Measurements from ENCODE around the gene DHX16. TPM values are rescaled to one million over a fixed set of nuclear protein-coding genes. Genes with fewer than 3 reads are reported as not detected.

The DHX16 gene
- total and polyA plus RNA-seq, 9 of the 15 experiments (the other 6 are each of a cell fraction or from before 2014, with no cell fraction given): 14.6 to 66.1 (median 47.5) TPM

GRCh38 chr6:30721198-30722024 is 48.6 kb upstream of the DHX16 start (continued):
- TF ChIP-seq HES1 (IDR thresholded peaks at IDR 0.05; ENCODE audit: low read depth) (no peak), NEUROD1 (IDR thresholded peaks at IDR 0.05; ENCODE audit: borderline replicate concordance, low read depth, low read length, partially characterized antibody) (no peak), CLOCK (CRISPR knock-in tag; IDR thresholded peaks at IDR 0.05; ENCODE audit: borderline replicate concordance) (no peak), ZNF589 (CRISPR knock-in tag; IDR thresholded peaks at IDR 0.05; ENCODE audit: low read depth) (no peak), TAF15 (IDR thresholded peaks at IDR 0.05; ENCODE audit: low read depth, low read length) (no peak), POLR3G (IDR thresholded peaks at IDR 0.05; ENCODE audit: extremely low read depth, insufficient read length, insufficient replicate concordance) (no peak), MYC (IDR thresholded peaks at IDR 0.05; ENCODE audit: low read depth, low read length) (peak; percentile 91), MYC (CRISPR knock-in tag; IDR thresholded peaks at IDR 0.05; ENCODE audit: borderline replicate concordance, low read depth) (peak; percentile 86; the same call in 1 of the 2 replicates), HOMEZ (CRISPR knock-in tag; IDR thresholded peaks at IDR 0.05) (no peak), HMG20B (CRISPR knock-in tag; IDR thresholded peaks at IDR 0.05) (peak; percentile 30; the same call in 1 of the 2 replicates), ZNF165 (CRISPR knock-in tag; IDR thresholded peaks at IDR 0.05; ENCODE audit: borderline replicate concordance) (no peak), ZNF780A (CRISPR knock-in tag; IDR thresholded peaks at IDR 0.05) (no peak), CREB3L1 (IDR thresholded peaks at IDR 0.05; ENCODE audit: borderline replicate concordance, low read depth) (no peak), CTBP1 (IDR thresholded peaks at IDR 0.05; ENCODE audit: borderline replicate concordance) (peak; percentile 77), USF2 (CRISPR knock-in tag; IDR thresholded peaks at IDR 0.05) (peak; percentile 99), CBX1 (IDR thresholded peaks at IDR 0.05; ENCODE audit: low read depth) (no peak), ZNF717 (CRISPR knock-in tag; IDR thresholded peaks at IDR 0.05) (peak; percentile 77), RCOR1 (IDR thresholded peaks at IDR 0.05; ENCODE audit: borderline replicate concordance in 1 of 2, low read depth in 2 of 2, low read length in 2 of 2) (peak in 1 of 2 experiments; percentile 51; a peak in 1 of 4 replicates), PHB (CRISPR knock-in tag; IDR thresholded peaks at IDR 0.05) (peak; percentile 85; the same call in 1 of the 2 replicates), TGIF2 (CRISPR knock-in tag; IDR thresholded peaks at IDR 0.05) (peak; percentile 86; the same call in 1 of the 2 replicates), KHSRP (IDR thresholded peaks at IDR 0.05) (no peak)

All from K562 (cell line).